ENCODE results near the gene RHBDF1. TPM values are rescaled to one million over a fixed set of nuclear protein-coding genes. Genes with fewer than 3 reads are reported as not detected.

RHBDF1 gene
- total and polyA plus RNA-seq, 9 of the 15 experiments (the other 6 are each of a cell fraction or from before 2014, with no cell fraction given): 1.0 to 8.2 (median 4.2) TPM

GRCh38 chr16:53346-54236 is 18.8 kb downstream of the RHBDF1 start, which contains the start of the genes POLR3K and SNRNP25 (continued):
- no peak for TF ChIP-seq ZNF655 (CRISPR knock-in tag; IDR thresholded peaks at IDR 0.05)
- TF ChIP-seq ZNF76 (CRISPR knock-in tag; IDR thresholded peaks at IDR 0.05; ENCODE audit: borderline replicate concordance): 0 out of 2 replicates have a peak, but pooled peaks have one; percentile 10
- TF ChIP-seq ZSCAN29 (IDR thresholded peaks at IDR 0.05): 0 out of 2 replicates have a peak, but pooled peaks have one; percentile 6
- TF ChIP-seq FUS (optimal IDR thresholded peaks at IDR 0.05; ENCODE audit: low read depth, low read length): peak; percentile 54
- peak; percentile 72 for TF ChIP-seq TFAP4 (CRISPR knock-in tag; IDR thresholded peaks at IDR 0.05; ENCODE audit: borderline replicate concordance)
- peak; percentile 55 for TF ChIP-seq BHLHE40 (IDR thresholded peaks at IDR 0.05; ENCODE audit: low read length)
- peak; percentile 90 for TF ChIP-seq POLR2A (conservative IDR thresholded peaks at IDR 0.05)
- TF ChIP-seq ZNF780A (CRISPR knock-in tag; IDR thresholded peaks at IDR 0.05): no peak
- TF ChIP-seq ZNF764 (CRISPR knock-in tag; IDR thresholded peaks at IDR 0.05; ENCODE audit: low read depth): 0 out of 2 replicates have a peak, but pooled peaks have one; percentile 34
- TF ChIP-seq KLF6 (CRISPR knock-in tag; IDR thresholded peaks at IDR 0.05; ENCODE audit: borderline replicate concordance): no peak
- peak; percentile 8; the same call in 1 of the 2 replicates for TF ChIP-seq CBFB (CRISPR knock-in tag; IDR thresholded peaks at IDR 0.05)
- TF ChIP-seq ZNF174 (CRISPR knock-in tag; IDR thresholded peaks at IDR 0.05): no peak
- peak; percentile 99 for TF ChIP-seq RBM25 (IDR thresholded peaks at IDR 0.05; ENCODE audit: low read depth, low read length, severe bottlenecking)
- no peak for TF ChIP-seq JUN (IDR thresholded peaks at IDR 0.05; ENCODE audit: borderline replicate concordance, low read depth, low read length)
- TF ChIP-seq JUN (CRISPR knock-in tag; IDR thresholded peaks at IDR 0.05; ENCODE audit: borderline replicate concordance): no peak; the same call in none of the 2 replicates
